Renal cortex interstitium (tissue), 11 donors: ENCODE results near the gene B3GLCT. TPM values are rescaled to one million over a fixed set of nuclear protein-coding genes. Genes with fewer than 3 reads are reported as not detected.
A peak's percentile ranks its signal among the peaks of the same experiment; 100 is the strongest.
"Not testable (repeated sequence)": the region's sequence is repeated elsewhere in the genome, so short reads cannot be mapped to it uniquely, and the experiment has no call there.

ENCODE experiments used
- DNase-seq, 11 donors: peaks; one replicate each; pipeline ENCODE4 v3.0.0-alpha.2; 2013; ENCODE audit warnings: low read depth in 9 of 11, low spot score in 4 of 11; ENCODE audit errors: extremely low read depth in 1 of 11
- polyA plus RNA-seq, 3 donors: library from polyadenylated mRNA; unstranded; fragments of 120-200 nt; gene quantifications; one replicate each; pipeline ENCODE4 v1.2.1, GENCODE V29; 2013; ENCODE audit not compliant: insufficient read length in 3 of 3

Gene B3GLCT
- polyA plus RNA-seq, 3 donors = 18.8 to 24.4 (median 23.1) TPM

- DNase-seq = peak in 6 of 11 donors; percentile 26 to 69 (median 53)
Observed at GRCh38 chr13:31209172-31209840, 9.5 kb downstream of the B3GLCT start.

- peak in 4 of 11 donors; percentile 22 to 43 (median 36) for DNase-seq
Observed at GRCh38 chr13:31209841-31210210, 10.1 kb downstream of the B3GLCT start.

- no peak for DNase-seq
Observed at GRCh38 chr13:31213651-31214289, 14.0 kb downstream of the B3GLCT start.

DNA sequence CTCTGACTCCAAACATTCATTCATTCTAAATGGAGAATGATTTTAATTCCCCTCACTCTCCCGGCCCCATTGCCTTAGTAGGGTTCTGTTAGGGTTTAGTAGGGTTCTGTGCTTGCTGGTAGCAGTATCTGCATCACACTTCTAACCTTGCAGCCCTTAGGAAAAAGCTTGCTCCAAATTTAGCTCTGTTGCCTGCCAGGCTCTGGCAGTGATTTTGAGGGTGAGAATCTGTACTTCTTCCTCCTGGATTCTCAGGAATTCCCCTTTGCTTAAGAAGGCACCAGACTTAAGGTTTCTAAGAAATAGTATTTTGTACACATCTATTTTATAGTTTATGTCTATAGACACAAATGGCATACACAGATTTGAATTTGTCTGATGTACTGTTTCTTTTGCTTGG lies 14.7 kb downstream of the B3GLCT start:
- DNase-seq = no peak

DNA sequence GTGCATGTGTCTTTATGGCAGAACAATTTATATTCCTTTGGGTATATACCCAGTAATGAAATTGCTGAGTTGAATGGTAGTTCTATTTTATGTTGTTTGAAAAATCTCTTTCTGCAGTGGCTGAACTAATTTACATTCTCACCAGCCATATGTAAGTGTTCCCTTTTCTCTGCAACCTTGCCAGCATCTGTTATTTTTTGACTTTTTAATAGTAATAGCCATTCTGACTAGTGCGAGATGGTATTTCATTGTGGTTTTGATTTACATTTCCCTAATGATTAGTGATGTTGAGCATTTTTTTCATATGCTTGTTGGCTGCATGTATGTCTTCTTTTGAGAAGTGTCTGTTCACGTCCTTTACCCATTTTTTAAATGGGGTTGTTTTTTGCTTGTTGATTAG lies 17.1 kb downstream of the B3GLCT start:
- DNase-seq = not testable (repeated sequence)

DNA sequence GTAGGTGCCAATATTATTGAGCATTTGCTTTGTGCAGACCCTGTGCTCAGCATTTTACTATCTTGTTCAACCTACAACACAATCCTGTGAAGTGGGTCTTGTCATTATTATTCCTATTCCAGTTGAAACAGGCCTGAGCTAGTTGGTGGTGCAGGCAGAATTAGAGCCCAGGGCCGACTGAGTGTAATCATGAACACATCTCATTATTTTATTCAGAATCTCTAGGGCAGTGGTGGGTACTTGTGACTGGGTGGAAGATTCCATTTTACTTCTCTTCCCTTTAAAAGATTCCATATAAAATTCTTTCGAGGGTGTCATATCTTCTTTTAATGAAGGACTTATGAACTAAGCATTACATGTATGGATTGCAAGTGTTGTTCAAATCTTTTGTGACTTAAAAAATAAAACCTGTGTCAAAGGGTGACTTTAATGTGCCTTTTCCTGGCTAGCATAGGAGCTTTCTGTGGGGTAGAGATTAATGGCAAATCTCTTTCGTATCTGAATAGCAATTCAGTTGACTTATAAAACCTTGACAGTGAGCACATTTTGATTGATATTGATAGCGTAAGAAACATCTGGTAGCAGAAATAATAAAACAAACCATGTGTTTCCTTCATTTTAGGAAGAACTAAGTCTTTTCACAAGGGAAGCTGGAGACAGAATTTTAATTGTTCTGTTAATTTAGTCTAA lies 20.3 kb downstream of the B3GLCT start:
- DNase-seq = no peak

DNA sequence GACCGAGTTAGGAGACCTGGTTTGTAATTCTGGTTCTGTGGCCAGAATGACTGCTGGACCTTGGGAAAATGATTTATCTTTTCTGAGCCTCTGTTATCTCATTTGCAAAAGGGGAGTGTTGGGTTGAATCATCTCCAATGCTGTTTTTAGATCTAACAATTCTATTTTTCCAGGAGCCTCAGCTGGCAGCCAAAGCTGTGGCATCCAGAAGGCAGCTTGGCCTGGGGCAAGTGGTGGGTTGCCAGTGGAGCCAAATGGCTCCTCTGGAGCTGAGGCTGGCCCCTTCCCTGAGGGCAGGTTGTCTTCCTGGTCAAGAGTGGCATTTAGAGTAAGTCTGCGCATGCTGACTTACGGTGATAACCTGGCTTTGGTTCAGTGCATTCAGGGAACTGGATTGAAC lies 21.3 kb downstream of the B3GLCT start:
- DNase-seq = no peak

GRCh38 chr13:31223215-31223614 lies 23.4 kb downstream of the B3GLCT start:
- DNase-seq = no peak

GRCh38 chr13:31223640-31224039 lies 23.9 kb downstream of the B3GLCT start:
- DNase-seq = no peak

GRCh38 chr13:31224174-31224669 lies 24.4 kb downstream of the B3GLCT start:
- DNase-seq = no peak

GRCh38 chr13:31224963-31225559 lies 25.3 kb downstream of the B3GLCT start:
- no peak for DNase-seq

GRCh38 chr13:31225998-31226675 lies 26.4 kb downstream of the B3GLCT start:
- no peak for DNase-seq

DNA sequence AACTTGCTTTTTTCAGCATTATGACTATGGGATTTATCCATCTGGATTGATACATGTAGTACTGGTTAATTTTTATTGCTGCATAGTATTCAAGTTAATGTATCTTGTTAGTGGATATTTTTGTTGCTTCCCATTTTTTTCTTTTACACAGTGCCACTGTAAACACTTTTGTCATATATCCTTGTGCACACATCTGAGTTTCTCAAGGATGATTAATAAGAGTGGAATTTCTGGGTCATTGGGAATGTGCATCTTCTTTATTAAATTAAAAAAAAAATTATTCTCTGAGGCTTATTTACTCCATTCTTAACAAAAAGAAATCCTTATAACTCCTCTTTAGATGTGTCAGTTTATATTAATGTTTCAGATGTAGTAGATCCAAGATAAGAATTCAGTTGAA lies 27.3 kb downstream of the B3GLCT start:
- no peak for DNase-seq

DNA sequence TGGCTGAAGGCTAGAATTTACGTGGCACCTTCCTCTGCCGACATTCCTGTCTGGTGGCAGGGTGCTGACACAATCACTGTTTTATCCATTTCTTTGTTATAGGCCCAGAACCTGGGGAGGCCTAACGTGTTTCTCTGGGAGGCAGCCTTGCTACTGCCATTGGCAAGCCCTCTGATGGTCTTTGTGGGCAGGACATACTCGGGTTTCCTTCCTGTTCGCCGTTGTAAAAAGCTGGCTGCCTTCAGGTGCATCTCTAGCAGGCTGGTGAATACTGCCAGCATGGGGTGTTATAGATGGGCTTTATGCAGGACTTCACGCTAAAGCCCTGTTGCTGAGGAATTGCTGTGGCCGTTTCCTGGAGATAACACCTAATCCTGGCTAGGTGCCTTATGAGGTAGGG lies 28.1 kb downstream of the B3GLCT start:
- DNase-seq = no peak

- no peak for DNase-seq
Observed at GRCh38 chr13:31234729-31235128, 35.0 kb downstream of the B3GLCT start.

DNA sequence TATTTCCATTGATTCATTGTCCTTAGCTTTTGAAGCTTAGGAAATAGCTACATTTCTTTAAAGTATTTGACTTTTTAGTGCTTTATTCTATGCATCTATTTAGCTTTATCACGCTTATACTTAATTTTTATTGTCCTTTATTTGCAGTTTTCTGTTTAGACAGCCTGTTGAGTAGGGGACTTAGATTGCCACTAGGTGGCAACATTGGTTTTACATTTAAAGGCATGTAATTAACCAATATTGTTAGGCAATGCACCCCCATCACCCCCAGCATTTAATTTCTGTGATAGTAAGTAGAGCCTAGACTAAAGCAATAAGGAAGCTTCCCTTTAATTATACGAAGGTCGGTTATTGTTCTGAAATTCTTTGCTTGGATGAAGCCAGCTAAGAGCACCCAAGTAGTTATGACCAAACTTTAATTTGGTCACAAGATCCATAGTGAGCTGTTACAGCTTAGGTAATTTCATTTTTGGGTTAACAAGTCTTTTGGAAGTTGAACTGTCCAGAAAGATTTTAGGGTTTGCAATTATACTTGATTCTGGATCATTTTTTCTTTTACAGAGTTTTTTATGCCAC lies 36.5 kb downstream of the B3GLCT start:
- DNase-seq = peak in 2 of 11 donors; percentile 24 to 25

GRCh38 chr13:31240921-31241320 lies 41.1 kb downstream of the B3GLCT start:
- DNase-seq = no peak

DNA sequence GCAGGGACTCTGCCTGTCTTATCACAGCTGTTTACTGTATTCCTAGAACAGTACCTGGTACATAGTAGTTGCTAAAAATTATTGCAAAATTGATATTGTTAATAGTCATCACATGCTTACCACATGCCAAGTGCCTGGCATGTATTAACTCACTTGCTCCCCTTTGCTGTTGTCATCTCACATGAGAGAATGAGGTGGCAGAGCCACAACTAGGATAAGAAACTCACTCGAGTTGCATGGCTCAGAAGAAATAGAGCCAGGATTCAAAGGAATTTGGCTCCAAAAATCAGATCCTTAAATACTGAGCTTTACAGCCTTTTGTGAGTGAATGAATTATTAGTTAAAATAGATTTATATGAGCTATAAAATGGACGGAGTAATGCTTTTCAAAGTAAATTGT lies 42.6 kb downstream of the B3GLCT start:
- DNase-seq = no peak

DNA sequence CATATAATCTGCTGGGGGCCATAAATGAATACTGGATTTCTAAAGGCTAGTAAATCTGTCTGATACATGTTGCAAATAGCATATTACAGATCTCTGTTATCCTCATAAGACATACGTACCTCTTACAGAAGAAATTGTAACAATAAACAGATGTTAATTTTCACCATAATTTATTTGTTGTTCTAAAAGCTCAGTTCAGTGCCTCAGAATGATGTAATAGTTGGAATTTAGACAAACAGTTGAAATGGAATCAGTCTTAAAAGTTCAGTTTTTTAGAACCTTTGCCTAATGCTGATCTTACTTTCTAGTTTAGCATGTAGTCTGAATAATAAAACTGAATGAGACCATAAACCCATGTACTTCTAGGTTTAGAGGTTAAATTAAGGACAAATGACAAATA lies 43.1 kb downstream of the B3GLCT start:
- peak in 4 of 11 donors; percentile 8 to 43 (median 32) for DNase-seq
